Stimulated activated CD4-positive, alpha-beta T cell treated with anti-CD3 and anti-CD28 coated beads, Interleukin-4, amount 100 ng/mL, for 24 hours (primary cell): ENCODE measurements around the gene BMERB1.

Source experiments
- DNase-seq: peaks from one replicate; pipeline ENCODE4 v3.0.0-alpha.2; 2020

Gene BMERB1

GRCh38 chr16:15621456-15621855, 187.1 kb downstream of the BMERB1 start:
- no peak for DNase-seq

GRCh38 chr16:15621889-15622288, 187.5 kb downstream of the BMERB1 start:
- no peak for DNase-seq

GRCh38 chr16:15631730-15632409, 197.5 kb downstream of the BMERB1 start:
- no peak for DNase-seq

- no peak for DNase-seq
Observed at GRCh38 chr16:15635926-15636325, 201.5 kb downstream of the BMERB1 start.

- no peak for DNase-seq
Observed at GRCh38 chr16:15636392-15636873, 202.0 kb downstream of the BMERB1 start.
